Urinary bladder (tissue), 4 donors: ENCODE data around the gene OR5AS1. TPM values are rescaled to one million over a fixed set of nuclear protein-coding genes. Genes with fewer than 3 reads are reported as not detected.
"Not testable (repeated sequence)": the region's sequence is repeated elsewhere in the genome, so short reads cannot be mapped to it uniquely, and the experiment has no call there.

ENCODE experiments used
- DNase-seq: peaks from one replicate; pipeline ENCODE4 v3.0.0-alpha.2; 2015; ENCODE audit errors: extremely low spot score
- H3K27ac ChIP-seq: one replicate; pipeline ENCODE4 v1.5.1; 2013; ENCODE audit warnings: low read depth, mild to moderate bottlenecking, moderate library complexity
- H3K36me3 ChIP-seq: one replicate; pipeline ENCODE4 v1.6.1; 2013; ENCODE audit warnings: mild to moderate bottlenecking, moderate library complexity; ENCODE audit not compliant: insufficient read depth
- H3K4me1 ChIP-seq: one replicate; pipeline ENCODE4 v1.6.1; 2013; ENCODE audit warnings: mild to moderate bottlenecking, moderate library complexity; ENCODE audit not compliant: insufficient read depth
- H3K4me3 ChIP-seq: one replicate; pipeline ENCODE4 v1.5.1; 2013; ENCODE audit warnings: low read depth, low read length
- WGBS: extraction: QIAGEN DNeasy Blood & Tissue Kit; methylation state at CpG from one replicate; pipeline ENCODE4 v1.1.7; 2013; 5-methylcytosine and 5-hydroxymethylcytosine counted together
- polyA plus RNA-seq: library from polyadenylated mRNA; stranded (reverse); fragments of 200-250 nt; gene quantifications from one replicate; pipeline ENCODE4 v1.2.3, GENCODE V29; 2013
- total RNA-seq: library from RNA; depleted of rRNA; stranded (reverse); fragments of >200 nt; gene quantifications from one replicate; pipeline ENCODE4 v1.2.3, GENCODE V29; 2014
- donor health status: healthy with polysubstance abuse.
- donor health status: healthy.

Gene OR5AS1
- total RNA-seq = not detected
- not detected for polyA plus RNA-seq

- H3K4me1 ChIP-seq = no peaks in the 10 kb centered on the region
- H3K36me3 ChIP-seq = no peaks in the 10 kb centered on the region
These were observed at the start of gene OR5AS1 for GRCh38 chr11:56027354-56027753. TSS of gene OR5AS1 (plus strand) at chr11:56027654. CDS start at chr11:56030419, 2,765 bp downstream.

GRCh38 chr11:55994525-55994924 lies 32.9 kb upstream of the OR5AS1 start, which contains the start of gene OR5F1:
TSS of gene OR5F1 (minus strand) at chr11:55994625. CDS start at chr11:55994625, 0 bp downstream.
- DNase-seq = no peak
- Histone ChIP-seq H3K36me3 (no peaks in the 10 kb centered on the region), H3K4me1 (no peaks in the 10 kb centered on the region), H3K4me3 (no peak within 1 kb of the TSS), H3K27ac (no peak within 1 kb of the TSS)
- WGBS = 62% methylated on average over 2 of the region's 2 CpGs

More at GRCh38 chr11:56027354-56027753, at the start of gene OR5AS1:
- Histone ChIP-seq H3K27ac (no peak within 1 kb of the TSS), H3K4me3 (no peak within 1 kb of the TSS)
- no peak for DNase-seq

DNA sequence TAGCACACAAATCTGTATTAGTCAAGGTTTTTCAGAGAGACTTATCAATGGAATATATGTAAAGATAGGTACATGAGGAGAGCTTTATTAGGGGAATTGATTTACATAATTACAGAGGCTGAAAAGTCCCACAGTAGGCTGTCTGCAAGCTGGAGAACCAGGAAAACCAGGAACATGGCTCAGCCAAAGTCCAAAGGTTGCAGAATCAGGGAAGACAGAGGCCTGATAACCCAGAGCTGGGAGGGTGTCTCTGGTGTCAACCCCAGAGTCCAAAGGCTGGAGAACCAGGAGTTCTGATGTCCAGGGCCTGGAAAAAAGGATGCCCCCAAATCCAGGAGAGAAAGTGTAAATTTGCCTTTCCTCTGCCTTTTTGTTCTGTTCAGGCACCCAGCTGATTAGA lies 16.7 kb upstream of the OR5AS1 start:
- Histone ChIP-seq H3K4me3 (no peak overlapping the region), H3K36me3 (no peaks in the 10 kb centered on the region), H3K4me1 (no peaks in the 10 kb centered on the region), H3K27ac (no peak overlapping the region)
- DNase-seq = no peak

DNA sequence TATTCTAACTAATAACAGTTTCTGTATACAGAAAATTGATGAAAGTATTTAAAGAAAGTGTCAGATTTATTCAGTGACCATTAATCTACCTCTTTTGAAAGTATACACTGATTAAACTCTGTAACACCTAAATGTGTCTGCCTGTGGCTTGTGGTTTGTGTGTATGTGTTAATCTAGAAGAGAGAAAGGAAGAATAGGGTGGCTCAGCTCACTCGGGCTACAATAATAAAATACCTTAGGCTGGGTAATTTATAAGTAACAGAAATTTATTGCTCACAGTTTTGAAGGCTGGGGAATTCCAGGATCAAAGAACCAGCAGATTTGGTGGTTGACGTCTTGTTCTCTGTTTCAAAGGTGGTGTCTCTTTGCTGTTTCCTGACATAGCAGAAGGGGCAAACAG lies 13.6 kb upstream of the OR5AS1 start:
- no peak for DNase-seq
- Histone ChIP-seq H3K4me3 (no peak overlapping the region), H3K4me1 (no peaks in the 10 kb centered on the region), H3K36me3 (no peaks in the 10 kb centered on the region), H3K27ac (no peak overlapping the region)
- 40% methylated on average over 2 of the region's 2 CpGs for whole genome bisulfite sequencing

DNA sequence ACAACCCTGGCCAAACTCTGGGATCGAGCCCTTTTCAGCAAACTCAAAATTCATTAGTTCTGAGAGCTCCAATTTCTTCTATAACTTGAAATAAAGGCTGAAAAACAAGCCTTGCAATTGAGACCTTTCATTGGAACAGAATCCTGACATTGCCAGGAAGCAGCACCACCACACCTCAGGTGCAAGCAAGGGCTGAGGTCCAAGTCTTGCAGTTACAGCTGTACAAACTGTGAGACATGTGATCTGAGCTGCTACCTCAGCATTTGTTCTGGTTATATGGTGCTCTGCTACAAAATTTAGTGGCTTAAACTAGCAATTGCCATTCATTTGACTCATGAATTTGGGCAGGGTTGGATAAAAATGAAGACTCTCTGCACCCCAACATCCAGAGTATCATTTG lies 18.1 kb downstream of the OR5AS1 start:
- DNase-seq = no peak
- WGBS = 66% methylated on average over 1 of the region's 1 CpG

DNA sequence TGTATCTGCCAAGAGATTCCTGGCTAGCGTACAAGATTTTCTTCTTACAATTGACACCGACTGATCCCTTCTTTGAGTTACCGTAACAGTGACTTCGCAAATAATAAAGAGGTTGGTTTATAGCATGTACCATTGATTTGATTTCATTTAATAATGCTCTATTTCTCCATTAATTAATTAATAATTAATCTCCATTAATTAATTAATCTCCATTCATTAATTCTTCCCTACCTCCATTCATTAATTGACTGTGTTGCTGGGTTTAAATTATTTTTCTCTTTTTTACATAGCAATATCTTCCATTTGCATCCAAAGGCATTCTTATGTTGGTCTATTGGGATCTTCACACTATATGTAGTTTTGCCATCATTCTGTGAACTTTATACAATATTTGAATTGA lies 21.0 kb downstream of the OR5AS1 start:
- no peak overlapping the region for H3K27ac ChIP-seq
- no peaks in the 10 kb centered on the region for H3K4me1 ChIP-seq
- no peak overlapping the region for H3K4me3 ChIP-seq
- H3K36me3 ChIP-seq = no peaks in the 10 kb centered on the region
- DNase-seq = no peak
- WGBS = 70% methylated on average over 4 of the region's 4 CpGs

More for the DNA sequence above, 18.1 kb downstream of the OR5AS1 start:
- Histone ChIP-seq H3K4me1 (no peaks in the 10 kb centered on the region), H3K27ac (no peak overlapping the region), H3K36me3 (no peaks in the 10 kb centered on the region), H3K4me3 (no peak overlapping the region)

GRCh38 chr11:56049487-56049886 lies 22.0 kb downstream of the OR5AS1 start:
- Histone ChIP-seq H3K4me3 (no peak overlapping the region), H3K4me1 (no peaks in the 10 kb centered on the region), H3K36me3 (no peaks in the 10 kb centered on the region), H3K27ac (no peak overlapping the region)
- DNase-seq = no peak
- WGBS = 72% methylated on average over 2 of the region's 2 CpGs

DNA sequence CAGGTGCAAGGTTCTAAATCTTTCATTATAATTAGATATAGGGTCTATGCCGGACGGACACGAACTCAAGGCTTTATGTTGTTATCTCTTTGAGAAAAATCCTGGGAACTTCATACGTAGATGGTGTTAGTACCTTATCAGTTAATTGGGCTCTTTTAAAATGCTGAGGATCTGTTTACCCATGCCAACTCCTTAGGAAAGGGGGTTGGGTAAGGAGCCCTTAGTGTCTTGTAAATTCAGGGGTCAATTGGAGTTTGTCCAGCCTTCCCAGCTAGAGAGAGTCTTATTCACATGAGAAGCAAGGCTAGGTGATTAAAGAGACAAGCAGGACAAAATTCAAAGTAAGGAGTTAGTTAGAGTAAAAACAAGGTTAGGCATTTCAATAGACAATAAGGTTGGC lies 28.9 kb downstream of the OR5AS1 start:
- not testable (repeated sequence) for H3K4me3 ChIP-seq, H3K36me3 ChIP-seq, H3K27ac ChIP-seq, DNase-seq, H3K4me1 ChIP-seq
- 20% methylated on average over 4 of the region's 4 CpGs for WGBS

- 16% methylated on average over 7 of the region's 7 CpGs for WGBS
- DNase-seq, H3K27ac ChIP-seq, H3K4me1 ChIP-seq, H3K4me3 ChIP-seq, H3K36me3 ChIP-seq: not testable (repeated sequence)
These were observed 30.3 kb downstream of the OR5AS1 start for GRCh38 chr11:56057661-56058237.

GRCh38 chr11:56058260-56058780 lies 30.9 kb downstream of the OR5AS1 start:
- 72% methylated on average over 7 of the region's 7 CpGs for WGBS
- H3K4me1 ChIP-seq, H3K36me3 ChIP-seq, H3K27ac ChIP-seq, H3K4me3 ChIP-seq, DNase-seq: not testable (repeated sequence)

DNA sequence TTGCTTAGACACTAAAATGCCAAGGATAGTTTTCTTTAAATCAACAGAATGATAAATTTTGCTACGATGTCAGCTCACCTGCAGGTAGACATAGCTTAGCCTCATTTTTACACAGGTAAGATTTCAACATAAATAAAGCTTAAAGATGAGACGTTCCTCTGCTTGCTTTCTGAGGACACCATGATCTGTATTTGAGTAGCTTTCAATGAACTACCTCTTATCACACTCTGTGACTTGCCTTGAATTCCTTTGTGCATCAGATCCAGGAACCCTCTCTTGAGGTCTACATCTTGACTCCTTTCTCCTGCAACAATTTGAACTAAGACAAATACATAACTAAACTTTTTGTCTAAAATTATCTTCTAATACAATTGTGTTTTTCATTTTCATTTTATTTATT lies 39.5 kb downstream of the OR5AS1 start:
- no peak overlapping the region for H3K27ac ChIP-seq
- 63% methylated on average over 2 of the region's 2 CpGs for WGBS

More for the DNA sequence above, 39.5 kb downstream of the OR5AS1 start:
- Histone ChIP-seq H3K4me1 (no peaks in the 10 kb centered on the region), H3K4me3 (no peak overlapping the region), H3K36me3 (no peaks in the 10 kb centered on the region)
- no peak for DNase-seq

Other genes with a start within 250 kb of the OR5AS1 start
- not detected for gene OR5D14, start 232.1 kb upstream of the OR5AS1 start, total RNA-seq
- gene OR5D14, start 232.1 kb upstream of the OR5AS1 start, polyA plus RNA-seq = not detected
- not detected for gene OR5L1, start 216.3 kb upstream of the OR5AS1 start, total RNA-seq
- not detected for gene OR5L1, start 216.3 kb upstream of the OR5AS1 start, polyA plus RNA-seq
- not detected for gene OR5D18, start 208.0 kb upstream of the OR5AS1 start, total RNA-seq
- gene OR5D18, start 208.0 kb upstream of the OR5AS1 start, polyA plus RNA-seq = not detected
- gene OR5L2, start 200.4 kb upstream of the OR5AS1 start, total RNA-seq = not detected
- not detected for gene OR5L2, start 200.4 kb upstream of the OR5AS1 start, polyA plus RNA-seq
- not detected for gene OR5D16, start 188.9 kb upstream of the OR5AS1 start, total RNA-seq
- not detected for gene OR5D16, start 188.9 kb upstream of the OR5AS1 start, polyA plus RNA-seq
- not detected for gene TRIM51, start 144.4 kb upstream of the OR5AS1 start, total RNA-seq
- gene TRIM51, start 144.4 kb upstream of the OR5AS1 start, polyA plus RNA-seq = not detected
- not detected for gene OR5W2, start 113.1 kb upstream of the OR5AS1 start, total RNA-seq
- not detected for gene OR5W2, start 113.1 kb upstream of the OR5AS1 start, polyA plus RNA-seq
- gene OR5I1, start 91.3 kb upstream of the OR5AS1 start, total RNA-seq = not detected
- not detected for gene OR5I1, start 91.3 kb upstream of the OR5AS1 start, polyA plus RNA-seq
- gene OR10AG1, start 57.7 kb upstream of the OR5AS1 start, total RNA-seq = not detected
- gene OR10AG1, start 57.7 kb upstream of the OR5AS1 start, polyA plus RNA-seq = not detected
- gene OR5F1, start 33.0 kb upstream of the OR5AS1 start, total RNA-seq = not detected
- not detected for gene OR5F1, start 33.0 kb upstream of the OR5AS1 start, polyA plus RNA-seq
- gene OR8I2, start 65.7 kb downstream of the OR5AS1 start, total RNA-seq = not detected
- gene OR8I2, start 65.7 kb downstream of the OR5AS1 start, polyA plus RNA-seq = not detected
- not detected for gene OR8H2, start 76.0 kb downstream of the OR5AS1 start, total RNA-seq
- gene OR8H2, start 76.0 kb downstream of the OR5AS1 start, polyA plus RNA-seq = not detected
- not detected for gene OR8H3, start 94.7 kb downstream of the OR5AS1 start, total RNA-seq
- not detected for gene OR8H3, start 94.7 kb downstream of the OR5AS1 start, polyA plus RNA-seq
- gene OR8J3, start 112.5 kb downstream of the OR5AS1 start, total RNA-seq = not detected
- gene OR8J3, start 112.5 kb downstream of the OR5AS1 start, polyA plus RNA-seq = not detected
- not detected for gene OR8K5, start 132.7 kb downstream of the OR5AS1 start, total RNA-seq
- not detected for gene OR8K5, start 132.7 kb downstream of the OR5AS1 start, polyA plus RNA-seq
- gene OR5J2, start 149.0 kb downstream of the OR5AS1 start, total RNA-seq = not detected
- gene OR5J2, start 149.0 kb downstream of the OR5AS1 start, polyA plus RNA-seq = not detected
- not detected for gene OR5T2, start 206.6 kb downstream of the OR5AS1 start, total RNA-seq
- gene OR5T2, start 206.6 kb downstream of the OR5AS1 start, polyA plus RNA-seq = not detected
- gene OR5T3, start 224.6 kb downstream of the OR5AS1 start, total RNA-seq = not detected
- gene OR5T3, start 224.6 kb downstream of the OR5AS1 start, polyA plus RNA-seq = not detected
- not detected for gene OR5T1, start 246.5 kb downstream of the OR5AS1 start, total RNA-seq
- not detected for gene OR5T1, start 246.5 kb downstream of the OR5AS1 start, polyA plus RNA-seq